HG02678 (cell line): Measurements from ENCODE around the gene CSHL1.

ENCODE experiments used
- ATAC-seq: cut with Tn5 transposase; IDR thresholded peaks from one replicate; pipeline ENCODE4 v1.9.1; 2021; ENCODE audit warnings: mild to moderate bottlenecking, moderate library complexity; ENCODE audit not compliant: unreplicated experiment

The CSHL1 gene

GRCh38 chr17:63911041-63911635, at the start of gene CSHL1:
Gene CSHL1, minus strand, starts transcription at chr17:63911258. Its CDS starts 62 bp downstream, at chr17:63911196.
- ATAC-seq: no peak

GRCh38 chr17:63960430-63960829, 49.4 kb upstream of the CSHL1 start:
- ATAC-seq: no peak

- no peak for ATAC-seq
These were observed 48.9 kb upstream of the CSHL1 start for GRCh38 chr17:63960006-63960405.

- ATAC-seq: no peak
These were observed 45.4 kb upstream of the CSHL1 start for GRCh38 chr17:63956296-63956920.

GRCh38 chr17:63955791-63956190, 44.7 kb upstream of the CSHL1 start:
- ATAC-seq: no peak

GRCh38 chr17:63955232-63955631, 44.2 kb upstream of the CSHL1 start:
- no peak for ATAC-seq

GRCh38 chr17:63954402-63955063, 43.5 kb upstream of the CSHL1 start:
- no peak for ATAC-seq

- no peak for ATAC-seq
These were observed 40.2 kb upstream of the CSHL1 start for GRCh38 chr17:63950940-63951907.

- no peak for ATAC-seq
These were observed 38.7 kb upstream of the CSHL1 start for GRCh38 chr17:63949576-63950250.

GRCh38 chr17:63948521-63948920, 37.5 kb upstream of the CSHL1 start:
- no peak for ATAC-seq

GRCh38 chr17:63947711-63948330, 36.8 kb upstream of the CSHL1 start:
- ATAC-seq: no peak

GRCh38 chr17:63946440-63947363, 35.6 kb upstream of the CSHL1 start:
- ATAC-seq: peak; percentile 71

GRCh38 chr17:63945784-63946439, 34.9 kb upstream of the CSHL1 start:
- peak; percentile 28 for ATAC-seq

GRCh38 chr17:63944736-63945499, 33.9 kb upstream of the CSHL1 start:
- no peak for ATAC-seq

GRCh38 chr17:63943745-63944144, 32.7 kb upstream of the CSHL1 start:
- ATAC-seq: no peak

GRCh38 chr17:63942309-63942985, 31.4 kb upstream of the CSHL1 start:
- ATAC-seq: no peak

- ATAC-seq: no peak
These were observed 30.7 kb upstream of the CSHL1 start for GRCh38 chr17:63941751-63942150.
